Smooth muscle cell (in vitro differentiated cells): ENCODE measurements around the gene AZI2. TPM values are rescaled to one million over a fixed set of nuclear protein-coding genes. Genes with fewer than 3 reads are reported as not detected.

Experiments
- DNase-seq: peaks from one replicate; lab custom pipeline; 2025; ENCODE audit not compliant: unreplicated experiment; lab: John Stamatoyannopoulos, UW
- H2AFZ ChIP-seq: fragments of 200-600 bp; sonication (generic); 2 replicates; pipeline ENCODE4 v1.6.0; 2016; ENCODE audit warnings: antibody characterized with exemption, low read depth, mild to moderate bottlenecking
- H3F3A ChIP-seq: fragments of 200-600 bp; sonication (generic); 2 replicates; pipeline ENCODE4 v1.6.0; 2017; ENCODE audit warnings: antibody characterized with exemption, low read depth
- H3K27ac ChIP-seq: fragments of 200-600 bp; sonication (generic); 2 replicates; pipeline ENCODE4 v1.5.1; 2016; ENCODE audit warnings: low read depth, mild to moderate bottlenecking
- H3K27me3 ChIP-seq: fragments of 200-600 bp; sonication (generic); 2 replicates; pipeline ENCODE4 v1.6.1; 2016; ENCODE audit warnings: low read depth, mild to moderate bottlenecking
- H3K36me3 ChIP-seq: fragments of 200-600 bp; sonication (generic); 2 replicates; pipeline ENCODE4 v1.5.1; 2016; ENCODE audit warnings: low read depth
- H3K4me1 ChIP-seq: fragments of 200-600 bp; sonication (generic); 2 replicates; pipeline ENCODE4 v1.5.1; 2016; ENCODE audit warnings: low read depth
- H3K4me2 ChIP-seq: fragments of 200-600 bp; sonication (generic); 2 replicates; pipeline ENCODE4 v1.6.0; 2016; ENCODE audit warnings: mild to moderate bottlenecking
- H3K4me3 ChIP-seq: fragments of 200-600 bp; sonication (generic); 2 replicates; pipeline ENCODE4 v1.5.1; 2016; ENCODE audit warnings: mild to moderate bottlenecking
- H3K79me2 ChIP-seq: fragments of 200-600 bp; sonication (generic); 2 replicates; pipeline ENCODE4 v1.6.0; 2016; ENCODE audit warnings: low read depth, mild to moderate bottlenecking
- H3K9ac ChIP-seq: fragments of 200-600 bp; sonication (generic); 2 replicates; pipeline ENCODE4 v1.6.0; 2016; ENCODE audit warnings: low read depth
- H3K9me3 ChIP-seq: fragments of 200-600 bp; sonication (generic); replicated peaks from 2 replicates; pipeline ENCODE4 v1.5.1; 2016; ENCODE audit warnings: low read depth
- H4K20me1 ChIP-seq: fragments of 200-600 bp; sonication (generic); 2 replicates; pipeline ENCODE4 v1.6.0; 2016; ENCODE audit warnings: low read depth
- CTCF ChIP-seq: fragments of 200-600 bp; sonication (generic); IDR thresholded peaks from 2 replicates; pipeline ENCODE4 v1.5.1; 2017; ENCODE audit warnings: borderline replicate concordance, mild to moderate bottlenecking, antibody characterized with exemption; ENCODE audit not compliant: insufficient read depth, poor library complexity, severe bottlenecking
- WGBS: methylation state at CpG from one replicate; pipeline ENCODE4 v1.1.7; 2016; ENCODE audit warnings: low lambda C conversion rate; 5-methylcytosine and 5-hydroxymethylcytosine counted together
- polyA plus RNA-seq: library from polyadenylated mRNA; unstranded; fragments of >200 nt; fragmentation: Nextera tagmentation; extraction: Ambion mirVana; gene quantifications from 2 replicates; pipeline ENCODE4 v1.2.1, GENCODE V29; 2016
- total RNA-seq: library from RNA; depleted of rRNA; stranded (reverse); fragments of >200 nt; gene quantifications from 2 replicates; pipeline ENCODE4 v1.2.3, GENCODE V29; 2014

Gene AZI2
- total and polyA plus RNA-seq, 2 experiments from 2014 or later, result 44.7 to 53.1 TPM

DNA sequence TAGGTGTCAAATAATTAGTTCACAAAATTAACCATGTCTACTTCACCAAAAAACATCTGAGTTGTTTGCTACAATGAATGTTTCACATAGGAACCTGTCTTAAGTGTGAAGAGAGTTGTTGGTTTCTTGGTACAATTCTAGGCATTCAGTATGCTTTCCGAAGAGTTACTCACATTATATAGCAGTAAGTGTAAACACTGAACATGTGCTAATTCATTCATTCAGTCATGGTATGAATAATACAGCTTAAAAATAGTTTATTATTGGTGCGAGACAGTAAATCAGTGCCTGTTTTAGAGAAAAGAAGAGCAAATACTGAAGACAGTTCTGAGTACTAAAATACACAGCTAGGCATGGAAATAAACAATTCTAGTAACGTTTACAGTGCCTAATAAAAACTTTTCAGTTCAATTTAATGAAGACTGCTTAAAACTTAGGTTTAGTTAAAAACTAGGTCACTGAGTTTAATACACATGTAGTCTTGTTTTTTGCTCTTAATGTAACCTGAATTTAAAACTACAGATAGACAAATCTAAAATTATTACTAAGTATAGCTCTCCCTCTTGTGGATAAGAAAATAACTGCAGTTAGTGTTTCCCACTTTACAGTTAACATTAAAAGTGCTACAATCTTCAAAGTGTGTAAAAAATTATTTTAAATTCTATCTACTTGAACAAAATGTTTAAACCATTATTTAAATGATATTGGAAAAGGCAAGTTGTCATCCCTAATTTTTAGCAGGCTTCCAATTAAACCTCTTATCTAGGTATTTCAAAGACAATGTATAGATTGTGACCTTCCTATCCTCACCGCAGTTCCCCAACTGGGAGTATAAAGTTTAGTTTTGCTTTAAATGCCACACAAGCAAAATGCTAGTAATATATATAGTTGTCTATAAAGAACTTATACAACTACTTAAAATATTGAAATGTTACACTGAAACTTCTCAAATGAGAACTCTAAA lies 20.2 kb downstream of the AZI2 start:
- no peaks in the 10 kb centered on the region for H3K9me3 ChIP-seq
- no peaks in the 10 kb centered on the region for H3K4me1 ChIP-seq
- DNase-seq, result no peak
- no peak overlapping the region for H3K27ac ChIP-seq
- H3K79me2 ChIP-seq, result no peaks in the 10 kb centered on the region
- H3K4me3 ChIP-seq, result no peak overlapping the region
- H3K27me3 ChIP-seq, result no peaks in the 10 kb centered on the region
- peak; percentile 76 for TF ChIP-seq CTCF
- H4K20me1 ChIP-seq, result peaks cover 10% of the 10 kb centered on the region
- H3K4me2 ChIP-seq, result no peak overlapping the region
- no peak overlapping the region for H2AFZ ChIP-seq
- H3K36me3 ChIP-seq, result peaks cover 13% of the 10 kb centered on the region
- no peak overlapping the region for H3K9ac ChIP-seq
- WGBS, result 96% methylated on average over 4 of the region's 4 CpGs
- H3F3A ChIP-seq, result peaks cover 3% of the 10 kb centered on the region

GRCh38 chr3:28326458-28326926 lies 22.1 kb downstream of the AZI2 start:
- 93% methylated on average over 2 of the region's 2 CpGs for WGBS
- no peak for DNase-seq
- no peak overlapping the region for H3K4me3 ChIP-seq

DNA sequence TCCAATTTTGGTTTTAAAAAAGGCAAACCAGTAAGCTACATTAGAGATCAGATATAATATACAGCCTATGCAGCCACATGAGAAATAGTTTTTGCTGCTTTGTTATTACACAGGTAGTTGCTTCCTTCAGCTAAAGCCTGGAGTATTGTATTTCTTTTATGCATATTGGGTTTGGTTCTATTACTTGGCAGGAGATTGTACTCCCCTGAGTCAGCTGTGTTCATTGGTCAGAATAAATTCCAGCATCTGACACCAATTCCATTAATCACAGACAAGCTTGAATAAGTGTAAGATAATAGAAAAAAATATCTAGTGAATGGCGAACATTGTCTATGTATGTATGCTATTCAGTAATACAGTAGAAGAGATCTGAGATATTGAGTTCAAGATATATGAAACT lies 26.2 kb downstream of the AZI2 start:
- TF ChIP-seq CTCF, result no peak
- Histone ChIP-seq H4K20me1 (no peaks in the 10 kb centered on the region), H3K79me2 (no peaks in the 10 kb centered on the region), H3K9me3 (no peaks in the 10 kb centered on the region), H3K4me2 (no peak overlapping the region), H3K36me3 (peaks cover 13% of the 10 kb centered on the region), H3K27me3 (no peaks in the 10 kb centered on the region), H3K4me3 (no peak overlapping the region), H3K4me1 (no peaks in the 10 kb centered on the region), H3F3A (no peaks in the 10 kb centered on the region), H3K27ac (no peak overlapping the region), H2AFZ (no peak overlapping the region), H3K9ac (no peak overlapping the region)
- 97% methylated on average over 1 of the region's 1 CpG for WGBS
- no peak for DNase-seq

More at GRCh38 chr3:28326458-28326926, 22.1 kb downstream of the AZI2 start:
- Histone ChIP-seq H4K20me1 (peaks cover 10% of the 10 kb centered on the region), H2AFZ (no peak overlapping the region), H3K36me3 (peaks cover 13% of the 10 kb centered on the region), H3K79me2 (no peaks in the 10 kb centered on the region), H3K9ac (no peak overlapping the region), H3K27me3 (no peaks in the 10 kb centered on the region), H3K27ac (no peak overlapping the region), H3K4me2 (no peak overlapping the region), H3K9me3 (no peaks in the 10 kb centered on the region), H3K4me1 (no peaks in the 10 kb centered on the region), H3F3A (peaks cover 3% of the 10 kb centered on the region)
- no peak for TF ChIP-seq CTCF
